ENCODE measurements around the gene FAM81B.

DNA sequence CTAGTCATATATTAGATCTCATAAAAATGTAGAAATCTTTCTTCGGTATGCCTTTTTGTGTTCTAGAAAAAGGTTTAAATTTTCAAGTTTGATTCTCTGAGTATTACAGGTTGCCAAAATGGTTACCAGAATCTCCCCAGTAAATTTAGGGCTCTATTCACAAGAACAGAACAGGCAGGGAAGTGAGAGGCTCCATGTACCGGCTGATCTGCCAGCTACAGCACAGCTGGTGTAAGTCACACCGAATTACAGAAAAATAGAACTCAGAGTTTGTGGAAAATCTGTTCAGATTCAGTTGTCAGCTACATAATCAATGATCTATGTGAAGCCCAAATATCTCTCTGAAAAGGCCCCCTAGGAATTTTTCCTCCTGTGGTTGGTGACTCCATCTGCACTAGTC, 10.5 kb downstream of the FAM81B start:
- TF ChIP-seq, protein P1, sequence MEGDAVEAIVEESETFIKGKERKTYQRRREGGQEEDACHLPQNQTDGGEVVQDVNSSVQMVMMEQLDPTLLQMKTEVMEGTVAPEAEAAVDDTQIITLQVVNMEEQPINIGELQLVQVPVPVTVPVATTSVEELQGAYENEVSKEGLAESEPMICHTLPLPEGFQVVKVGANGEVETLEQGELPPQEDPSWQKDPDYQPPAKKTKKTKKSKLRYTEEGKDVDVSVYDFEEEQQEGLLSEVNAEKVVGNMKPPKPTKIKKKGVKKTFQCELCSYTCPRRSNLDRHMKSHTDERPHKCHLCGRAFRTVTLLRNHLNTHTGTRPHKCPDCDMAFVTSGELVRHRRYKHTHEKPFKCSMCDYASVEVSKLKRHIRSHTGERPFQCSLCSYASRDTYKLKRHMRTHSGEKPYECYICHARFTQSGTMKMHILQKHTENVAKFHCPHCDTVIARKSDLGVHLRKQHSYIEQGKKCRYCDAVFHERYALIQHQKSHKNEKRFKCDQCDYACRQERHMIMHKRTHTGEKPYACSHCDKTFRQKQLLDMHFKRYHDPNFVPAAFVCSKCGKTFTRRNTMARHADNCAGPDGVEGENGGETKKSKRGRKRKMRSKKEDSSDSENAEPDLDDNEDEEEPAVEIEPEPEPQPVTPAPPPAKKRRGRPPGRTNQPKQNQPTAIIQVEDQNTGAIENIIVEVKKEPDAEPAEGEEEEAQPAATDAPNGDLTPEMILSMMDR (IDR thresholded peaks at IDR 0.05) = no peak
- no peak for TF ChIP-seq POLR2AphosphoS5 (IDR thresholded peaks at IDR 0.05)
- no peak for TF ChIP-seq POLR2A (IDR thresholded peaks at IDR 0.05)

Measured in sigmoid colon (tissue), 4 donors.